Activated naive CD8-positive, alpha-beta T cell treated with anti-CD3 and anti-CD28 coated beads, Interleukin-2, amount 50 U/mL, for 24 hours (primary cell): ENCODE data around the gene PCSK5.

Experiments
- ATAC-seq: fragments of 150-1000 bp; cut with Tn5 transposase; one replicate; pipeline ENCODE4 v1.10.0; 2021
- DNase-seq: peaks from one replicate; pipeline ENCODE4 v3.0.0; 2021
- H3K27ac Mint-ChIP-seq: one replicate; pipeline ENCODE4 v1.8.0; 2021; ENCODE audit warnings: mild to moderate bottlenecking, mixed read lengths
- H3K27me3 Mint-ChIP-seq: one replicate; pipeline ENCODE4 v1.8.0; 2021; ENCODE audit warnings: mixed read lengths
- H3K36me3 Mint-ChIP-seq: one replicate; pipeline ENCODE4 v1.8.0; 2021; ENCODE audit warnings: low read depth, mixed read lengths
- H3K4me1 Mint-ChIP-seq: one replicate; pipeline ENCODE4 v1.8.0; 2021; ENCODE audit warnings: mixed read lengths
- H3K4me3 Mint-ChIP-seq: one replicate; pipeline ENCODE4 v1.8.0; 2021; ENCODE audit warnings: mild to moderate bottlenecking, moderate library complexity, mixed read lengths
- H3K9me3 Mint-ChIP-seq: one replicate; pipeline ENCODE4 v1.8.0; 2021; ENCODE audit warnings: mixed read lengths

Gene PCSK5

GRCh38 chr9:75873712-75874111 lies 16.8 kb upstream of the PCSK5 start:
- no peaks in the 10 kb centered on the region for H3K27me3 Mint-ChIP-seq
- no peak overlapping the region for H3K27ac Mint-ChIP-seq
- ATAC-seq (no peak), DNase-seq (no peak)
- H3K9me3 Mint-ChIP-seq, result no peaks in the 10 kb centered on the region
- H3K4me1 Mint-ChIP-seq, result peaks cover 13% of the 10 kb centered on the region
- H3K4me3 Mint-ChIP-seq, result no peak overlapping the region
- H3K36me3 Mint-ChIP-seq, result no peaks in the 10 kb centered on the region

- ATAC-seq (no peak), DNase-seq (no peak)
- Mint-ChIP-seq H3K4me1 (no peaks in the 10 kb centered on the region), H3K27me3 (no peaks in the 10 kb centered on the region), H3K36me3 (no peaks in the 10 kb centered on the region), H3K27ac (no peak overlapping the region), H3K9me3 (no peaks in the 10 kb centered on the region), H3K4me3 (no peak overlapping the region)
Observed at GRCh38 chr9:75876999-75877640, 13.4 kb upstream of the PCSK5 start.

- Mint-ChIP-seq H3K4me1 (no peaks in the 10 kb centered on the region), H3K4me3 (no peak overlapping the region), H3K27ac (no peak overlapping the region), H3K27me3 (no peaks in the 10 kb centered on the region), H3K9me3 (no peaks in the 10 kb centered on the region), H3K36me3 (no peaks in the 10 kb centered on the region)
- no peak for DNase-seq
- ATAC-seq, result no peak
Observed at GRCh38 chr9:75878488-75878860, 12.0 kb upstream of the PCSK5 start.

DNA sequence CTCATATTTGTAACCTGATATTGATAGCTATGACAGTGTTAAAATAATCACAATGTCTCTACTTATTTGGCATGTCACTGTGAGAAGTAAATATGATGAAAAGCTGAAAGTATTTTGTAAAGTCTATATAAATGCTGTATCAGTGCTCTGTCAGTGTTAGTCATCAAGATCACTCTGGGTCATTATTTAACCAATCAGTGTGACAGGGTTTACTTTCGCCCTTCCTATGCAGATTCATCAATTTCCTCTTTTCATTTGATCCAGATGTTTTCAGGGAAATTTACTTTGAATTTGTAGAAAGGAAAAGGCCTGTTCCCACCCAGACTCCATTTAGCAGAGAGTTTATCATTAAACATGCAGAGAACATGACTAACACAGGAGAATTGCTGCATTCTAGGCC lies 9.9 kb upstream of the PCSK5 start:
- Mint-ChIP-seq H3K36me3 (no peaks in the 10 kb centered on the region), H3K27me3 (no peaks in the 10 kb centered on the region), H3K9me3 (no peaks in the 10 kb centered on the region), H3K4me3 (no peak overlapping the region), H3K27ac (no peak overlapping the region), H3K4me1 (no peaks in the 10 kb centered on the region)
- ATAC-seq (no peak), DNase-seq (no peak)

- Mint-ChIP-seq H3K27me3 (no peaks in the 10 kb centered on the region), H3K27ac (no peak overlapping the region), H3K9me3 (no peaks in the 10 kb centered on the region), H3K36me3 (no peaks in the 10 kb centered on the region), H3K4me1 (no peaks in the 10 kb centered on the region), H3K4me3 (no peak overlapping the region)
- DNase-seq (no peak), ATAC-seq (no peak)
Observed at GRCh38 chr9:75881761-75882160, 8.7 kb upstream of the PCSK5 start.

DNA sequence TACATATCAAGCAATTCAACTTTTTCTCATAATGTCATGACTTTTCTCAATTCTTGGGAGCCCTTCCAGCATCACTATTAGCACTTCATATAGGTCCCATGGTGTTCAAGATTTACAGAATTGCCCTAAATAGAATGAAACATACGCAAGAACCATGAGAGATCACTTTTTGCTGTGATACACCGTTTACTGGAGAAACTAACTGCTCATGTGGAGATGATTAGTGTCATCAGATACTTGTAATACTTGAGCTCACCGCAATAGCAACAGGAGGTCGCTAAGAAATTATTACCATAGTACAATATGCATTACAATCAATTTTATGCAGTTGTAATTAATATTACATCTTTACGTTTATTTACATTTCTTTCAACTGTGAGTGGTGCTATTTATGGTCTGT lies 4.8 kb upstream of the PCSK5 start:
- no peaks in the 10 kb centered on the region for H3K36me3 Mint-ChIP-seq
- no peak overlapping the region for H3K27ac Mint-ChIP-seq
- ATAC-seq (no peak), DNase-seq (no peak)
- H3K4me1 Mint-ChIP-seq, result peaks cover 12% of the 10 kb centered on the region
- no peaks in the 10 kb centered on the region for H3K9me3 Mint-ChIP-seq
- no peak overlapping the region for H3K4me3 Mint-ChIP-seq
- no peaks in the 10 kb centered on the region for H3K27me3 Mint-ChIP-seq

DNA sequence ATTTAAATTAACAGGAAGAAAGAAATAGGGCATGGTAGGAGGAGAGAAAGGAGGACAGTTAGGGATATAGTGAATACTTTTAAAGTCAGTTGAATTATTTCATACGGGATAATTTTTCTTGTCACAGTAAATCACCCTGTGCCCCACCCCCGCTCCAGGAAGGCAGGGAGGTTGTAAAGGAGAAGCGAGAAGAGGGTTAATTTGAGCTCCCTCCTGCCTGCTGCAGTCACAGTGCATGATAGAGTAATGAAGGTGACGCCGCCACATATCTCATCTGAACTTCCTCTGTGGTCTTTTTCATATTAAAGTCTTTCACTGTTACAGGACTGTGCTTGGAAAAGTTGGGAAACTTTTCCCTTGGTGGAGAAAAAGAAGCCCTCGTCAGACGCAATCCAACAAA lies 896 bp upstream of the PCSK5 start:
- Mint-ChIP-seq H3K27me3 (peaks cover 5% of the 10 kb centered on the region), H3K36me3 (no peaks in the 10 kb centered on the region), H3K27ac (peak overlapping the region; percentile 54), H3K9me3 (no peaks in the 10 kb centered on the region), H3K4me1 (peaks cover 34% of the 10 kb centered on the region), H3K4me3 (peak overlapping the region; percentile 82)
- ATAC-seq (no peak), DNase-seq (peak; percentile 12)

GRCh38 chr9:75889977-75890471 lies 449 bp upstream of the PCSK5 start:
- peaks cover 5% of the 10 kb centered on the region for H3K27me3 Mint-ChIP-seq
- no peak for ATAC-seq
- H3K4me3 Mint-ChIP-seq, result peak overlapping the region; percentile 82
- H3K9me3 Mint-ChIP-seq, result no peaks in the 10 kb centered on the region
- H3K27ac Mint-ChIP-seq, result peak overlapping the region; percentile 54
- H3K4me1 Mint-ChIP-seq, result peaks cover 34% of the 10 kb centered on the region
- peak; percentile 4 for DNase-seq
- H3K36me3 Mint-ChIP-seq, result no peaks in the 10 kb centered on the region

GRCh38 chr9:75891277-75891741 lies 836 bp downstream of the PCSK5 start:
- ATAC-seq (peak; percentile 26), DNase-seq (peak; percentile 44)
- Mint-ChIP-seq H3K4me3 (peak overlapping the region; percentile 90), H3K27me3 (peaks cover 5% of the 10 kb centered on the region), H3K4me1 (peaks cover 43% of the 10 kb centered on the region), H3K9me3 (no peaks in the 10 kb centered on the region), H3K27ac (peak overlapping the region; percentile 63), H3K36me3 (no peaks in the 10 kb centered on the region)

DNA sequence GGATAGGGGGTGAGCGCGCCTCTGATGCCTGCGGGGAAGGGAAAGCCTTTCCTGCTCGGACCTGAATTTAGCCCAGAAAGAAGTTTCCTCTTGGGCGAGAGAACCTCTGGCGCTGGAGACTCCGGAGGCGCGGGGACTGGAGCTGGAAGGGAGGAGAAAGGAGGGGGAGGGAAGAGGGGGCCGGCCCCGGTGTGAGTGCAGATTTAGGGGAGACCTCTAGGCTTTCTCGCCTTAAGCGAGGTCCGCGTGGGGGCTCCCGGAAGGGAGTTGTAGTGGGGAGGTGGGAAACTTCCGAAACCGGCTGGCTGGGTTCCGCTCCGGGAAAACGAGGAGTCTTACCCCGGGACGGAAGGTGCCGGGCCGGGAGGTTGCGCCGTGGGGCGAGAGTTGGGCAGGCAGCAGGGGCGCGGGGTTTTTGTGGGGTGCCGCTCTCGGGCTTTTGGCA lies 1.3 kb downstream of the PCSK5 start:
- Mint-ChIP-seq H3K27me3 (peaks cover 5% of the 10 kb centered on the region), H3K4me1 (peaks cover 46% of the 10 kb centered on the region), H3K4me3 (peak overlapping the region; percentile 90), H3K9me3 (no peaks in the 10 kb centered on the region), H3K27ac (peak overlapping the region; percentile 63), H3K36me3 (no peaks in the 10 kb centered on the region)
- peak; percentile 16 for DNase-seq
- no peak for ATAC-seq

DNA sequence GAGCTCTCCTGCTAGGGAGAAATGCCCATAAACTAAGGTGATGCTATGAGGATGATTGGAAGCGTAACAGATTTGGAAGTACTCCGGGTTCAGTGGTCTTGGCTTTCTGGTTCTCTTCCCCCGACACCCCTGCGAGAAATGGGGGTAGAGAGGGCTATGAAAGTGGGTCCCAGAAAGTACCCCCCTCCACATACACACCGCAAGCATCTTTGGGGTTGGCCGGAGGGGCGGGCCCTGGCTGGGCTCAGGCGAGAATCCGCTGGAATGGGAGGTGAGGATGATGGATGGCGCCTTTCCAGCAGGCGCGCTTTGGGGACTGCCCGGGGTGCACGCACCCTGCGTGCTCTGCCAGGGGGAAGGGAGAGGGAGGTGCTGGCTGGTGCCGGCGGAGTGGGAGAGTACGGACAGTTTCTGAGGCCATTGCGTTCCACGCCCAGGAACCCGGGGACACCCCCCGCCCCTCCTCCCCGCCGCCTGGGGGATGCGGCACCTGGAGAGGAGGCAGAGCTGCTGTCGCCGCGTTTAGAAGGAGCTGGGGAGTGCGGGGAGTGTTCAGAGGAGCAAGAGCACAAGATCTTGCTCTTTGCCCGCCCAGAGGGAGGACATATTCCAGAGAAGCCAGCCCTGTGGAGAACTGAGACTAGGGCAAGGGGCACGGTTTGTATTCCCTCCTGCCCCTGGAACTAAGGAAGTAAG lies 1.9 kb downstream of the PCSK5 start:
- Mint-ChIP-seq H3K4me1 (peaks cover 48% of the 10 kb centered on the region), H3K27ac (peak overlapping the region; percentile 27), H3K9me3 (no peaks in the 10 kb centered on the region), H3K4me3 (peak overlapping the region; percentile 90), H3K27me3 (peaks cover 5% of the 10 kb centered on the region), H3K36me3 (no peaks in the 10 kb centered on the region)
- DNase-seq (peak; percentile 45), ATAC-seq (peak; percentile 23)

- DNase-seq, result no peak
Observed at GRCh38 chr9:75893106-75893505, 2.6 kb downstream of the PCSK5 start.

GRCh38 chr9:75894566-75894965 lies 4.1 kb downstream of the PCSK5 start:
- no peaks in the 10 kb centered on the region for H3K9me3 Mint-ChIP-seq
- DNase-seq (no peak), ATAC-seq (no peak)
- H3K4me1 Mint-ChIP-seq, result peaks cover 44% of the 10 kb centered on the region
- H3K27me3 Mint-ChIP-seq, result peaks cover 5% of the 10 kb centered on the region
- no peak overlapping the region for H3K27ac Mint-ChIP-seq
- H3K36me3 Mint-ChIP-seq, result no peaks in the 10 kb centered on the region
- H3K4me3 Mint-ChIP-seq, result no peak overlapping the region

More at GRCh38 chr9:75893106-75893505, 2.6 kb downstream of the PCSK5 start:
- H3K9me3 Mint-ChIP-seq, result no peaks in the 10 kb centered on the region
- H3K27me3 Mint-ChIP-seq, result peaks cover 5% of the 10 kb centered on the region
- H3K27ac Mint-ChIP-seq, result no peak overlapping the region
- no peaks in the 10 kb centered on the region for H3K36me3 Mint-ChIP-seq
- ATAC-seq, result no peak
- H3K4me1 Mint-ChIP-seq, result peaks cover 48% of the 10 kb centered on the region
- peak overlapping the region; percentile 90 for H3K4me3 Mint-ChIP-seq

GRCh38 chr9:75895112-75895511 lies 4.6 kb downstream of the PCSK5 start:
- ATAC-seq (no peak), DNase-seq (no peak)
- Mint-ChIP-seq H3K27ac (no peak overlapping the region), H3K4me1 (peaks cover 39% of the 10 kb centered on the region), H3K36me3 (no peaks in the 10 kb centered on the region), H3K27me3 (peaks cover 5% of the 10 kb centered on the region), H3K9me3 (no peaks in the 10 kb centered on the region), H3K4me3 (no peak overlapping the region)

DNA sequence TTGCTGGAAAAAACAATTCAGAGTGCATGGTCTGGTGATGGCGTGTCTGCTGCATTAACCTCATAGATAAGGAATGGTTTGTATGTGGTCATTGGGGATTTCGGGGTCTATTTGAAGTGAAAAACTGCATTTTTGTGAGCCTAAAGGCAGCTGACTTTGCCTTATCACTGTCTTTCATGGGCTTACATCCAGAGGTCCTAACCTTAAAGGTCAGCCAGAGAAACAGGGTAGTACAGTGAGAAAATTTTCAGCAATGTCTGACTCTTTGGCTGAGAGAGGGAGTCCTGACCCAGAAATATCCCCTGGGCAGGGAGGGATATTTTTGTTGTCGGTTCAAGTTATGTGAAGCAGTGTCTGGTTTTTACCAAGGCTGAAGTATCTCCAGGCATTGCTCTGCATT lies 5.7 kb downstream of the PCSK5 start:
- H3K27me3 Mint-ChIP-seq, result peaks cover 5% of the 10 kb centered on the region
- H3K4me3 Mint-ChIP-seq, result no peak overlapping the region
- no peak for ATAC-seq
- no peak overlapping the region for H3K27ac Mint-ChIP-seq
- H3K36me3 Mint-ChIP-seq, result peaks cover 5% of the 10 kb centered on the region
- DNase-seq, result no peak
- peaks cover 5% of the 10 kb centered on the region for H3K9me3 Mint-ChIP-seq
- peaks cover 38% of the 10 kb centered on the region for H3K4me1 Mint-ChIP-seq
